K562 (cell line): Measurements from ENCODE around the gene ZMYND8. TPM values are rescaled to one million over a fixed set of nuclear protein-coding genes. Genes with fewer than 3 reads are reported as not detected.
A peak's percentile ranks its signal among the peaks of the same experiment; 100 is the strongest.

Experiments used
- ATF2 ChIP-seq: sonication (generic); formaldehyde crosslinking; IDR thresholded peaks from 2 replicates; pipeline ENCODE4 v1.8.1; 2022; ENCODE audit warnings: missing genetic modification reagents
- CEBPB ChIP-seq: fragments of 450-650 bp; IDR thresholded peaks from 2 replicates; pipeline ENCODE4 v1.6.1; 2016; ENCODE audit warnings: missing genetic modification characterization, missing compliant biosample characterization
- ETV6 ChIP-seq, 3 experiments: fragments of 150-350 bp in 1 of 3; sonication (generic) in 1 of 3; formaldehyde crosslinking in 1 of 3; IDR thresholded peaks; 2 replicates each; pipeline versions ENCODE4 v1.6.1 to v1.8.0; 2014 to 2022; ENCODE audit warnings: borderline replicate concordance in 2 of 3, low read depth in 2 of 3, antibody characterized with exemption in 1 of 3, low read length in 1 of 3, mild to moderate bottlenecking in 1 of 3, missing genetic modification reagents in 1 of 3
- FOXK2 ChIP-seq, 2 experiments: fragments of 450-650 bp; IDR thresholded peaks in 1 of 2; conservative IDR thresholded peaks in 1 of 2; 2 replicates each; pipeline ENCODE4 v1.6.1; 2016; ENCODE audit warnings: low read depth in 2 of 2, mild to moderate bottlenecking in 1 of 2
- GABPB2 ChIP-seq: fragments of 250-450 bp; sonication (Bioruptor Pico); conservative IDR thresholded peaks from 2 replicates; pipeline ENCODE4 v1.5.1; 2021; ENCODE audit warnings: mild to moderate bottlenecking
- MYBL2 ChIP-seq, 2 experiments: fragments of 450-650 bp in 1 of 2; sonication (generic) in 1 of 2; formaldehyde crosslinking in 1 of 2; IDR thresholded peaks; 2 replicates each; pipeline versions ENCODE4 v1.6.1 to v1.8.1; 2017 to 2022; ENCODE audit warnings: borderline replicate concordance in 1 of 2, inconsistent platforms in 1 of 2, low read depth in 1 of 2, mild to moderate bottlenecking in 1 of 2, missing genetic modification reagents in 1 of 2, moderate library complexity in 1 of 2
- NFRKB ChIP-seq: fragments of 450-650 bp; IDR thresholded peaks from 2 replicates; pipeline ENCODE4 v1.6.1; 2016; ENCODE audit warnings: low read depth
- NR1H2 ChIP-seq: sonication (generic); formaldehyde crosslinking; IDR thresholded peaks from 2 replicates; pipeline ENCODE4 v1.4.0; 2020; ENCODE audit warnings: mild to moderate bottlenecking, missing genetic modification reagents
- PCBP2 ChIP-seq: fragments of 200-400 bp; formaldehyde crosslinking; IDR thresholded peaks from 2 replicates; pipeline ENCODE4 v1.6.1; 2018; ENCODE audit warnings: low read length, low read depth, mild to moderate bottlenecking, moderate library complexity; ENCODE audit not compliant: poor library complexity, severe bottlenecking
- RBM25 ChIP-seq: fragments of 200-400 bp; formaldehyde crosslinking; IDR thresholded peaks from 2 replicates; pipeline ENCODE4 v1.6.1; 2018; ENCODE audit warnings: low read length, low read depth, moderate library complexity; ENCODE audit not compliant: severe bottlenecking
- THRAP3 ChIP-seq: fragments of 450-650 bp; IDR thresholded peaks from 2 replicates; pipeline ENCODE4 v1.6.1; 2016; ENCODE audit warnings: mild to moderate bottlenecking, inconsistent platforms, borderline replicate concordance
- ZNF592 ChIP-seq: fragments of 450-650 bp; IDR thresholded peaks from 2 replicates; pipeline ENCODE4 v1.6.1; 2017; ENCODE audit warnings: antibody characterized with exemption, mild to moderate bottlenecking
- polyA plus RNA-seq, 8 experiments: library from polyadenylated mRNA; depleted of rRNA in 4 of 8; stranded (reverse) in 5 of 8; unstranded in 3 of 8; fragments of >200 nt; fragmentation: Nextera tagmentation in 2 of 8; fragmentation: Illumina TruSeq in 1 of 8; extraction: Ambion mirVana in 2 of 8; extraction: Trizol in 1 of 8; gene quantifications; 2 replicates each; pipeline versions ENCODE4 v1.2.1 to v1.2.3, GENCODE V29; 2011 to 2014; ENCODE audit warnings: inconsistent platforms in 1 of 8, missing spikeins in 1 of 8
- total RNA-seq, 7 experiments: library from RNA; depleted of rRNA in 6 of 7; stranded (reverse); fragments of >200 nt in 6 of 7; fragmentation: Illumina TruSeq in 2 of 7; extraction: Trizol in 2 of 7; gene quantifications; 2 replicates each; pipeline versions ENCODE4 v1.2.1 to v1.2.3, GENCODE V29; 2011 to 2021; ENCODE audit warnings: low replicate concordance in 1 of 7

ZMYND8 gene
- total and polyA plus RNA-seq, 9 of the 15 experiments (the other 6 are each of a cell fraction or from before 2014, with no cell fraction given): 31.8 to 148 (median 71.9) TPM

GRCh38 chr20:47396762-47397476 is 40.4 kb upstream of the ZMYND8 start (continued):
- TF ChIP-seq NFRKB: peak; percentile 44; the same call in 1 of the 2 replicates
- TF ChIP-seq PCBP2: no peak
- no peak for TF ChIP-seq RBM25
- TF ChIP-seq CEBPB: no peak
- no peak for TF ChIP-seq GABPB2 (CRISPR knock-in tag)
- TF ChIP-seq ZNF592: peak; percentile 86
- no peak for TF ChIP-seq NR1H2 (CRISPR knock-in tag)
- TF ChIP-seq ETV6 (IDR thresholded peaks at IDR 0.05; ENCODE audit: borderline replicate concordance in 1 of 2, low read depth in 2 of 2, low read length in 1 of 2): no peak
- TF ChIP-seq ETV6 (CRISPR knock-in tag; IDR thresholded peaks at IDR 0.05; ENCODE audit: borderline replicate concordance): no peak
- no peak for TF ChIP-seq MYBL2 (IDR thresholded peaks at IDR 0.05; ENCODE audit: low read depth)
- no peak for TF ChIP-seq MYBL2 (CRISPR knock-in tag; IDR thresholded peaks at IDR 0.05; ENCODE audit: borderline replicate concordance)
- TF ChIP-seq FOXK2 (conservative IDR thresholded peaks at IDR 0.05 in 1 of 2, IDR thresholded peaks at IDR 0.05 in 1 of 2; ENCODE audit: low read depth in 2 of 2): peak in 1 of 2 experiments; percentile 30; a peak in 1 of 4 replicates
- no peak for TF ChIP-seq ATF2 (CRISPR knock-in tag)
- no peak for TF ChIP-seq THRAP3
